NT2/D1 (cell line): ENCODE data around the gene CREG2.

Experiments
- DNase-seq: peaks from one replicate; pipeline ENCODE4 v3.0.0-alpha.2; 2011; ENCODE audit warnings: low read depth, low spot score
- H3K27me3 ChIP-seq: 2 replicates; pipeline ENCODE4 v1.6.0; 2011; ENCODE audit warnings: mild to moderate bottlenecking; ENCODE audit not compliant: insufficient read length, insufficient read depth
- H3K36me3 ChIP-seq: 2 replicates; pipeline ENCODE4 v1.6.1; 2011; ENCODE audit warnings: mild to moderate bottlenecking, low read length, mixed read lengths; ENCODE audit not compliant: insufficient read depth, insufficient read length
- H3K4me1 ChIP-seq: 2 replicates; pipeline ENCODE4 v1.5.1; 2011; ENCODE audit not compliant: insufficient read depth, insufficient read length
- H3K4me3 ChIP-seq: 2 replicates; pipeline ENCODE4 v1.5.1; 2011; ENCODE audit warnings: low read depth; ENCODE audit not compliant: insufficient read length
- H3K9ac ChIP-seq: 2 replicates; pipeline ENCODE4 v1.6.0; 2011; ENCODE audit warnings: low read depth; ENCODE audit not compliant: insufficient read length
- H3K9me3 ChIP-seq: 2 replicates; pipeline ENCODE4 v1.5.1; 2011; ENCODE audit warnings: mild to moderate bottlenecking, low read length; ENCODE audit not compliant: insufficient read depth
- SUZ12 ChIP-seq: IDR thresholded peaks from 2 replicates; pipeline ENCODE4 v1.6.1; 2011; ENCODE audit not compliant: insufficient read length, insufficient read depth; ENCODE audit errors: extremely low read depth
- YY1 ChIP-seq: IDR thresholded peaks from 2 replicates; pipeline ENCODE4 v1.6.1; 2011; ENCODE audit not compliant: insufficient read length, insufficient read depth
- ZNF274 ChIP-seq: IDR thresholded peaks from 2 replicates; pipeline ENCODE4 v1.6.1; 2011; ENCODE audit warnings: mild to moderate bottlenecking, low read depth, low read length

The CREG2 gene

GRCh38 chr2:101307503-101307902, 79.8 kb downstream of the CREG2 start:
- TF ChIP-seq ZNF274: no peak
- DNase-seq: no peak
- H3K27me3 ChIP-seq: peaks cover 7% of the 10 kb centered on the region
- H3K36me3 ChIP-seq: peaks cover 27% of the 10 kb centered on the region
- peak overlapping the region; percentile 96 for H3K9ac ChIP-seq
- H3K9me3 ChIP-seq: no peaks in the 10 kb centered on the region
- peaks cover 2% of the 10 kb centered on the region for H3K4me1 ChIP-seq
- H3K4me3 ChIP-seq: peak overlapping the region; percentile 87

GRCh38 chr2:101306410-101306809, 80.9 kb downstream of the CREG2 start:
- TF ChIP-seq ZNF274 (no peak), YY1 (no peak), SUZ12 (no peak)
- no peak for DNase-seq
- Histone ChIP-seq H3K4me3 (no peak overlapping the region), H3K27me3 (peaks cover 7% of the 10 kb centered on the region), H3K9ac (no peak overlapping the region), H3K4me1 (peaks cover 2% of the 10 kb centered on the region), H3K9me3 (no peaks in the 10 kb centered on the region), H3K36me3 (peaks cover 32% of the 10 kb centered on the region)

DNA sequence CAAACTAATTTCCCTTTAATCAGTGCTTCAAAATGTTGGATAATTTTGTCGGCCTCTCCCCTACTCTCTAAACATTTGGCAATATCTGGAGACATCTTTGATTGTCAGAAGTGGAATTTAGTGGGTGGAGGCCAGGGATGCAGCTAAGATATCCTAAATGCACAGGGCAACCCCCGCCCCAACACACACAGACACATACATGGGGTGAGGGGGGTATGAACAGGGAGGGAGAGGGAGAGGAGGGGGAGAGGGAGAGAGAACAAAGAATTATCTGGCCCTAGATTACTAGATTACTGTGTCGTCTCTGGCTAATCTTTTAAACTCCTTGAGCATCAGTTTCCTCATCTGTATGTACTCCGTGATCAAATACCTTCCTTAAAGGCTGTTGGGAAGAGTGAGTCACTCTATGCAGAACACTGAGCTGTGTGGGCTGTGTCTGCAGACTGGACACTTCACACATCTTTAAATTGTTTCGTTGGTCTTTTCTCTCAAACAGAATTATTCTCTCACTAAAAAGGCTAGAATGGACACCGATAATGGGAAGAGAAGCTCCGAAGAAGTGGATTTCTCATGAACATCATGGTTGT, 81.7 kb downstream of the CREG2 start:
- Histone ChIP-seq H3K27me3 (peaks cover 7% of the 10 kb centered on the region), H3K9ac (no peak overlapping the region), H3K36me3 (peaks cover 34% of the 10 kb centered on the region), H3K4me3 (no peak overlapping the region), H3K9me3 (no peaks in the 10 kb centered on the region), H3K4me1 (peaks cover 2% of the 10 kb centered on the region)
- DNase-seq: no peak
- TF ChIP-seq YY1 (no peak), SUZ12 (no peak), ZNF274 (no peak)

DNA sequence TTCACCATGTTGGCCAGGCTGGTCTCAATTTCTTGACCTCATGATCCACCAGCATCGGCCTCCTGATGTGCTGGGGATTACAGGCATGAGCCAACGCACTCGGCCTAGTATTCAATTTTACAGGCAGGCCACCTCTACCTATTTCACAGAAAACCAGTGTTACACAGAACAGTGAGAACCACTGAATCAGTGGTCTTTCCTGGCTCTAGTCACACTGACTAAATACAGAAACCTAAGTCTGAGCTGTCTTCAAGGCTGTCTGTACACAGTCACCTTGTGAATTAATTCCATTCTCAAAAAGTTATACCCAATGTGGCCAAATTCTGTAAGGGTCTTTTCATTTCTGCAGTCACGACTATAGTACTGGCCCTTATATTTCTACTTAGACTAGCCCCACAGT, 82.3 kb downstream of the CREG2 start:
- no peak overlapping the region for H3K4me3 ChIP-seq
- H3K4me1 ChIP-seq: peaks cover 2% of the 10 kb centered on the region

GRCh38 chr2:101303688-101304087, 83.6 kb downstream of the CREG2 start:
- Histone ChIP-seq H3K9me3 (no peaks in the 10 kb centered on the region), H3K9ac (no peak overlapping the region), H3K36me3 (peaks cover 43% of the 10 kb centered on the region), H3K4me1 (peaks cover 2% of the 10 kb centered on the region), H3K27me3 (peaks cover 7% of the 10 kb centered on the region), H3K4me3 (no peak overlapping the region)
- no peak for DNase-seq
- no peak for TF ChIP-seq SUZ12
- TF ChIP-seq ZNF274: no peak
- no peak for TF ChIP-seq YY1

More for the DNA sequence above, 82.3 kb downstream of the CREG2 start:
- DNase-seq: no peak
- Histone ChIP-seq H3K9ac (no peak overlapping the region), H3K27me3 (peaks cover 7% of the 10 kb centered on the region), H3K36me3 (peaks cover 36% of the 10 kb centered on the region), H3K9me3 (no peaks in the 10 kb centered on the region)
- TF ChIP-seq SUZ12: no peak
- TF ChIP-seq YY1: no peak
- TF ChIP-seq ZNF274: no peak

DNA sequence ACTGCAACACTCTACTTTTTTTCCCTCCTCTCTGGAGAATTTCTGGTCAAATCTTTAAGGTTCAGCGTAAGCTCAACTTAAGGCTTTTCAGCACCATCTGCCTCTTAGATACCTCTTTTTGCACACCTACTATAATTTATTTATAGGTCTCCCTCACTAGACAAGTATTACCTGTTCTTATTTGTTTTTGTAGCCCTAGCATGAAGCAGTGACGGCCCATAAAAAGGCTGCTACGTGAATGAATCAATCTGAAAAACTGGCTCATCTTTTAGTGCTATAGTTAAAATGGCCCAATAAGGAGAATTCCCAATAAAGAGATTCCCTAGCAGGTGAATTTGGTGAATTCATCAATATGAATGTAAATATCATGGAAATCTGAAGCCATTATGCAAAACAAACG, 85.3 kb downstream of the CREG2 start:
- H3K4me1 ChIP-seq: peaks cover 1% of the 10 kb centered on the region
- no peak overlapping the region for H3K4me3 ChIP-seq
- no peaks in the 10 kb centered on the region for H3K27me3 ChIP-seq
- DNase-seq: no peak
- TF ChIP-seq SUZ12 (no peak), ZNF274 (no peak), YY1 (no peak)
- H3K9me3 ChIP-seq: no peaks in the 10 kb centered on the region
- H3K36me3 ChIP-seq: peaks cover 42% of the 10 kb centered on the region
- no peak overlapping the region for H3K9ac ChIP-seq

DNA sequence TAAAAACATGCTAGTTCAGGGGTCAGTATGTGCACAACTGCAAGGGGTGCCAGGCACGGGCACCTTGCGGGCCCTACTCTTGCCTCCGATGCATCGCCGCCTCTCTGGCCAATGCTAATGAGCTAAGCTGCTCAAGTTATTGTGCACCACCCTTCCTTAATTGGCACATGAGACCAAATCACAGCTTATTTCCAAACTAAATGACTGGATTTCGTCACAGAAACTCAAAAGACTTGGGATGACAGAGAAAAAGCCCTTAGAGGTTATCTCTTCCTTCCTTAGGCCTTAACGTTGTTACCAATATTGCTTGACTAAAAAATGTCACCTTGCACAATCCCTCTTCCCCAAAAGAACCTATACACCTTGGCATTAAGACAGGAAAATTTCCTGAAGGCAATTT, 86.5 kb downstream of the CREG2 start:
- H3K9ac ChIP-seq: no peak overlapping the region
- no peak for TF ChIP-seq ZNF274
- no peak for TF ChIP-seq YY1
- TF ChIP-seq SUZ12: no peak
- no peaks in the 10 kb centered on the region for H3K4me1 ChIP-seq
- DNase-seq: no peak
- no peaks in the 10 kb centered on the region for H3K9me3 ChIP-seq
- no peak overlapping the region for H3K4me3 ChIP-seq
- H3K27me3 ChIP-seq: no peaks in the 10 kb centered on the region
- H3K36me3 ChIP-seq: peaks cover 31% of the 10 kb centered on the region

- Histone ChIP-seq H3K27me3 (no peaks in the 10 kb centered on the region), H3K9ac (no peak overlapping the region), H3K4me1 (no peaks in the 10 kb centered on the region), H3K4me3 (no peak overlapping the region), H3K36me3 (peaks cover 31% of the 10 kb centered on the region), H3K9me3 (no peaks in the 10 kb centered on the region)
- TF ChIP-seq ZNF274 (no peak), SUZ12 (no peak), YY1 (no peak)
- no peak for DNase-seq
These were observed 87.1 kb downstream of the CREG2 start for GRCh38 chr2:101300164-101300563.
